Measurements from ENCODE around the gene CLDN15.
"Not testable (repeated sequence)": the region's sequence is repeated elsewhere in the genome, so short reads cannot be mapped to it uniquely, and the experiment has no call there.

The CLDN15 gene

GRCh38 chr7:101225650-101226049 lies 12.0 kb downstream of the CLDN15 start:
- in situ Hi-C loops (cut with HindIII; ENCODE audit: low sequenced_read_pairs) = no loop called here

- in situ Hi-C loops (cut with HindIII; ENCODE audit: low sequenced_read_pairs) = no loop called here
These were observed 14.1 kb downstream of the CLDN15 start for GRCh38 chr7:101223528-101223927.

- in situ Hi-C loops (cut with HindIII; ENCODE audit: low sequenced_read_pairs) = no loop called here
These were observed 15.2 kb downstream of the CLDN15 start for GRCh38 chr7:101222275-101222830.

DNA sequence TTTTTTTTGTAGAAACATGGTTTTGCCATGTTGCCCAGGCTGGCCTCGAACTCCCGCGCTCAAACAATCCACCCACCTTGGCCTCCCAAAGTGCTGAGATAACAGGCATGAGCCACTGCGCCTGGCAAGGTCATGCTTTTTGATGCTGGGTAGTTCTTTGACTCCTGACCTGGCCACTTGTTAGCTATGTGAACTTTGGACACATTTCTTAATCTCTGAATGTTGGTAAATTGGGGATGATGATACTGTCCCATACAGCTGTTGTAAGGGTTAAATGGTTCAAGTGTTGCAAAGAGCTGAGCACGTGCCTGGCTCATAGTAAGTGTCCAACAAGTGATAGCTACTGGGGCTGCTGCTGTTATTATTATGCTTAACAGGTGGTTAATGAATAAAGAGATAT lies 17.3 kb downstream of the CLDN15 start:
- in situ Hi-C loops (cut with HindIII; ENCODE audit: low sequenced_read_pairs) = no loop called here

DNA sequence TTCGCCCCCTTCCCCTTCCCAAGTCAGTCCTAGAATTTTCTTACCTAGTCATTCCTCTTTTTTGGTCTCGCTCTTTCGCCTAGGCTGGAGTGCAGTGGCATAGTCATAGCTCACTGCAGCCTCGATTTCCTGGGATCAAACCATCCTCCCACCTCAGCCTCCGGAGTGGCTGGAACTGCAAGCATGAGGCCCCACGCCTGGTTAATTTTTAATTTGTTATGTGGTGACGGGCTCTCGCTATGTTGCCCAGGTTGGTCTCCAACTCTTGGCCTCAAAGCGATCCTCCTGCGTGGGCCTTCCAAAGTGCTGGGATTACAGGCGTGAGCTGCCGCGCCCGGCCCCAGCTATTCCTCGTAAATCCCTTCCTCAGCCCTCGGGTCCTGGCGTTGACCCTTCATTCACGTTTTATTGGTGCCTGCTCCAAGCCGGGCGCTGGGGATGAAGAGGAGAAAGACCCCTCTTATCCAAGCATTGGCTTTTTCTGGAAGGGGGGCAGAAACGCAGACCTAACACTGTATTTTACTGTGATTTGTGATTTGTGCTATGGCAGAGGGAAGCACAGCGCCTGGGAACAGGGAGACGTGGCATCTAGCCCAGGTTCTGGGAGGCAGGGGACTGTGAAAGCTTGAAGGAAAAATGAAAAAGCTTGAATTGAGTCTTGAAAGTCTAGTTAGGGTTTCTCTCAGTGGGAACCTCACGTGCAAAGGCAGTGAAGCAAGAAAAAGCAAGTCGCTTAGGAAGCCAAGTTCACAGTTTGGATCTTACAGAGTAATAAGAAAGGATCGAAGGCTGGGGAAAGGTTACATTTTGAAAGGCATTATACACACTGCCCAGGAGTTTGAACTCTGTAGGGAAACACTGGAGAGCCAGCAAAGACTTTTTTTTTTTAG lies 19.1 kb downstream of the CLDN15 start:
- in situ Hi-C loops (cut with HindIII; ENCODE audit: low sequenced_read_pairs) = loop anchor here (5.0 kb wide), 2 partner anchors 56 to 59 kb away; no protein-coding TSS in a partner anchor

DNA sequence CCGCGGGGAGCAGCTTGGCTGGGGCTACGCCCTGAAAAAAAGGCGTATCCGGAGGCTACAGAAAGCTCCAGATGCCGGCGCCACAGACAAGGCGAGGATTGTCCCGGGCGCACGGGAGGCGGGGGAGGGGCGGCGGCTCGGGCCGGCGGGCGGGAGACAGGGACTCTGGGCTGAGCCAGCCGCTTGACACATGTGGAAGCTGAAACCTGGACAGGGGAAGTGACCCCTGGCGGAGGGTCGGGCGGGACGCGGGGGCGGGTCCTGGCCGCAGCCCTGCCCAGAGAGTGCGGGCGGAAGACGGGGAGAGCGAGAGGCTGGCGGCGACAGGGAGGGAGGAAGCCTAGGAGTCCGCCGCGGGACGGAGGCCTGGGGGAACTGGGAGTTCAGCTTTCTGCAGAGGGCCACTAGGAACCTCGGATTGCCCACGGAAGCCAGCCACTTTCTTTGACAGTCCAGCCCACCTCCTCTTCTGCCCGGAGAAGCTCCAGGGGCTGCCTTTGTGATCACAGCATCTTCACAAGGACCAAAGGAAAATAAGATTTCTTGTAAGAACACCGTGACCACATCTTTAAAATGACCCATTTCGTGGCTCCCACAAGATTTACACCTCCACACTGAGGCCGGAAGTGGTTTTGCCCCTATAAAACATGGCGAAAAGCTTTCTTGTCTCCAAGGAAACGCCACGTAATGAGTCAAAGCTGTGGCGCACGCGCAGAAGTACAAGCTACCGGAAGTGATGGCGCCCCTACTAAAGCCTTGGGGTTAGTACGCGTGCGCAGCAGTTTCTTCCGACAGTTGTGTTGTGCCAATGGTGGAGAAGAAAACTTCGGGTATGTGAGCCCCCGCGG lies 20.0 kb downstream of the CLDN15 start, which contains the start of the genes PLOD3 and ZNHIT1:
PLOD3 (minus strand) TSS at position 194 of the 848 bp plus-strand sequence. CDS start 307 bp downstream, outside the sequence.
ZNHIT1 (plus strand) TSS at position 778 of the 848 bp plus-strand sequence; CDS start at position 809, 31 bp downstream.
- in situ Hi-C loops (cut with HindIII; ENCODE audit: low sequenced_read_pairs) = loop anchor here (5.0 kb wide), 2 partner anchors 55 to 60 kb away; no protein-coding TSS in a partner anchor

DNA sequence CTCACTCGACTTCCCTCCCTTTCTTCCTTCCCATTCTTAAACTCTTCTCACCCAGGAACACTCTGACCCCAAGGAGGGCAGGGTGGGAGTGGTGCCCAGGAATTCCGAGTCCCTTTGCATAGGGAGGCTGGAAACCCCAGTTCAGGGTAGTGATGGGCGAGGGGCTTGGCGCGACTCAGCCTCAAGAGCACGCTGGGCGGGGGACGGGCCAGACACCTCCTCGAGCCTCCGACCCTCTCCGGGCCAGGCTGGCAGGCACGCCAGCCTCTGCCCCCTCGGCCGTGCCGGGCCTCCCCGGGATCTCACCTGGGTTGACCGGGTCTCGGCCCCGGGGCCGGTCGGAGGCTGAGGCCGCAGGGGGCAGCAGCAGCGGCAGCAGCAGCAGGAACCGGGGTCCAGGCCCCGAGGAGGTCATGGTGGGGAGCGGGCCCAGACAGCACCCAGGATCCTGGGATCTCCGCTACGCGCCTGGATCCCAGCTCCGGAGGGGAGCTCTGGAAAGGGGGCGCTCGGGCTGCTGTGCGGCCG lies 20.7 kb downstream of the CLDN15 start:
- in situ Hi-C loops (cut with HindIII; ENCODE audit: low sequenced_read_pairs) = loop anchor here (5.0 kb wide), 2 partner anchors 55 to 60 kb away; no protein-coding TSS in a partner anchor

DNA sequence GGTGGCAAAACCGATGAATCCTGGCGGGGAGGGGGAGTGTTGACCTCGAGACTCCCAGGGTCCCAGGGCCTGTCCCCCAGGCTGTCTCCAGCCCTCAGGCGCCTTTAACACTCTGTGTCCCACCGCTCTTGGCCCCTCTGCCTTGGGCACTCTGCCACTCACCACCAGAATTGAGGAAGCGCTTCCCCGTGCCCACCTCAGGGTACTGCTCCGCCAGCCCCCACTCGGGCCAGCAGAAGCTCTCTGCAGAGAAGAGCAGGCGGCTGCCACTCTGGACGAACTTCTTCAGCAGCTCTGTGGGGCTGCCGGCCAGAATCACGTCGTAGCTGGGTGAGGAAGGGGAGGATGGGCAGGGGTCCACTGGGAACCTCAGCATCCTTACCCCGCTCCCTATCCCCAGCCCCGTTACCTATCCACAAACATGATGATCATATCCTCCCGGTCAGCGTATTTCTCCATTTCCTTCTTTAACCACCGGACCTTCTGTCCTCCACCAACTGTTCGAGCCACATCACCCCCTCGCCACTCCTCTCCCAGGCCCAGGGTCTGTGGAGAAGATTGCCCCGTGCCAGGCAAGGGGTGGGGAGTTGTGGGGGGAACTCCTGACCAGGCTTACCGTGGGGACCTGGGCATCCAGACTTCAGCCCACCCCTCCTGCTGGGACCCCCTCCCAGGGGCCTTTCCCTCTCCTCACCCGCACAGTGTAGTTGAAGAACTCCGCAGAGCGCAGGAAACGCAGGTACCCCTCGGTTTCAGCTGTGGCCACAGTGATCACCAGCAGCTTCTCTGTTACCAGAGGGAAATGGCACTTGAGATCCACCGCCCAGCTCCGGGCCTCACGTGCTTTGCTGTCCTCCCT lies 21.4 kb downstream of the CLDN15 start:
- in situ Hi-C loops (cut with HindIII; ENCODE audit: low sequenced_read_pairs) = loop anchor here (5.0 kb wide), 2 partner anchors 54 to 61 kb away; no protein-coding TSS in a partner anchor

GRCh38 chr7:101212014-101212413 lies 25.6 kb downstream of the CLDN15 start:
- in situ Hi-C loops (cut with HindIII; ENCODE audit: low sequenced_read_pairs) = no loop called here

GRCh38 chr7:101211501-101211900 lies 26.1 kb downstream of the CLDN15 start:
- in situ Hi-C loops (cut with HindIII; ENCODE audit: low sequenced_read_pairs) = no loop called here

DNA sequence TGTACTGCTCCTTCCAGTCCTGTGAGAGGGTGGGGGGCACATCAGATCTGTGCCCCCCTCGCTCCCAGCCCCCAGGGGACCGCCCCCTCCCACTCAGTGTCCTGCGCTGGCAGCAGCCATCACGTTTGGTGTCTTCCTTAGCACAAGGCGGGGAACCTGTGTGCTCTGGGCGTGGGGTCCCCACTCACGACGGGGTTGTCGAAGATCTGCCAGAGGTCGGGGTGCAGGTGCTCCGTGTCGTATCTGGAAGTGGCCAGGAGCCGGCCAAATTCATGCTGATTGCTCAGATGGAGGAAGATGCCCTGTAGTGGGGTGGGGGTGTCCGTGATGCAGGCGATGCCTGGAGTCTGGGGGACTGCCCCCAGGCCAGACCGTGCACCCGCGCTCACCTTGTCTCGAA lies 27.5 kb downstream of the CLDN15 start:
- in situ Hi-C loops (cut with HindIII; ENCODE audit: low sequenced_read_pairs) = no loop called here

DNA sequence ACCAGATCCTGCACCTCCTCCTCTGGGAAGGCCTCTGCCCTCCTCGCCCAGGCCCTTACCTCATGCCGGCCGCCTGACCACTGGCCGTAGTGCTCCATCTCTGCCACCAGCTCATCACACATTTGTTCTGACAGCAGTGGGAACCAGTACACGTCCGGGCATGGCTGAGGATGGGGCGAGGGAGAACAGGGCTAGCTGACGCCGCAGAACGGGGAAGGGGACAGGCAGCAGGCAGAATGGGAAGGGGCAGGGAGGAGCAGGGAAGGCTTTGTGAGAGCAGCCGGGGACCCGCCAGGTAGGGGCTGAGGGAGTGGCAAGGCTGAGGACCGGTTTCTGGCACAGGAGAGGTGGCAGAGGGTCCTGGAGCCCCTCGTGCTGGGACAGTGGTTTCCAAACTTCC lies 28.8 kb downstream of the CLDN15 start:
- in situ Hi-C loops (cut with HindIII; ENCODE audit: low sequenced_read_pairs) = no loop called here

DNA sequence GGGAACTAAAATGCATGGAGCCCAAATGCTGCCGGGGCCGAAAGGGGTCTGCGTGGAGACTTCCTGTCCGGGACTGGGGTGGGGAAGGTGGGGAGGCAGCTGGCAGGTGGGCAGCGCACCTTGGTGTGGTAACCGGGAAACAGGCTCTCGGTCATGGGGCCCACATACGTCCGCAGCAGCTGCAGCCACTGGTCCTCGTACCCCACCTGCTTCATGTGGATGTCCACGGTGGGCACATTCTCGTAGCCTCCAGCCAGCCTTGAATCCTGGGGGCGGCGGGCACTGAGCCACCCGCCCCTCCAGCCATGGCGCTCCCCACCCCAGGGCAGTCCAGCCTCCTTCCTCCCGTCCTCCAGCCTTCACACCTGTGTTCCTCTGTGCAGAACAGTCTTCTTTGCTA lies 30.1 kb downstream of the CLDN15 start:
- in situ Hi-C loops (cut with HindIII; ENCODE audit: low sequenced_read_pairs) = no loop called here

DNA sequence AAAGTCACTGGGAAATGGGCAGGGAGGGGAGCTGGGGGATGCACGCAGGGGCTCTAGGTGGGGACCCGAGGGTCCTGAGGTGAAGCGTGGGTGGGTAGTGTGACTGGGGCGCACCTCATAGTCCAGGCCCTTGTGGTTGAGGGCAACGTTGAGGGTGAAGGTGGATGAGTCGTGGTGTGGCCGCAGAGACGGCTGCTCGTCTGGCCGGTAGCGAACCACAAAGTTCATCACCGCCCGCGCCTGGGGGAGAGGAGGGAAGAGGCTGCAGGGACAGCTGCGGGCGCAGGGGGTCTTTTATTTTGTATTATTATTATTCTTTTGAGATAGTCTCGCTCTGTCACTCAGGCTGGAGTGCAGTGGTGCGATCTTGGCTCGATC lies 30.9 kb downstream of the CLDN15 start:
- in situ Hi-C loops (cut with HindIII; ENCODE audit: low sequenced_read_pairs) = no loop called here

DNA sequence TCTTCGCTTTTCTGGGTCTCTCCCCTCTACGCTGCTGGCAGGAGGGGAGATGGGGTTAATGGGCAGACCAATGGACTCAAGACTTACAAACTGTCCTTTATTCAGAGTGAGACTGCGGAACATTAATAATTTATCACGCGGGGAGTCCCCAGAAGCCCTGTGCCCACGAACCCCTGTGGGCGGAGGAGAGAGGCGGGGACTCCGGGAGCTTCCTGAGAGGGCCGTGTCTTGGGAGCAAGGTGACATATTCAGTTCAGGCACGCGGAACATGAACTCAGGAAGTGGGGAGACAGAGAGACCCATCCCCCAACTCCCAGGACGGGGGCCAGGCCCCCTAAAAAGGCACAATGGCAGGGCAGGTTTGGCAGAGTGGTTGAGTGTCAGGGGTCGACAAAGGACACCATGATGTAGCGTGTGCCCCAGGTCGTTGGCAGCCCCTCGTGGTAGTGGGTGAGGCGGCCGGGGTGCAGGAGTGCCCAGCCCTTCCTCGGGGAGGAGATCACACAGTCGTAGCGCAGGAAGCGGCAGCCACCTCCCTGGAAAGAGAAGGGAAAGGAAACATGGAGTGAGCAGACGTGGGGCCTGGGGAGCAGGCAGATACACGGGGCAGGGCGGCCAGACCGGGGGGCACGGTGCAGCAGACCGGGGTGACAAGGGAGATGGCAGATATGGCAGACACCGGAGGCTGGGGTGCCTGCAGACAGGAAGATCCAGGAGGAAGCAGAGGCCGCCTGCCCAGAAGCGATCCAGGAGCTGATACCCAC lies 31.5 kb downstream of the CLDN15 start:
- in situ Hi-C loops (cut with HindIII; ENCODE audit: low sequenced_read_pairs) = no loop called here

DNA sequence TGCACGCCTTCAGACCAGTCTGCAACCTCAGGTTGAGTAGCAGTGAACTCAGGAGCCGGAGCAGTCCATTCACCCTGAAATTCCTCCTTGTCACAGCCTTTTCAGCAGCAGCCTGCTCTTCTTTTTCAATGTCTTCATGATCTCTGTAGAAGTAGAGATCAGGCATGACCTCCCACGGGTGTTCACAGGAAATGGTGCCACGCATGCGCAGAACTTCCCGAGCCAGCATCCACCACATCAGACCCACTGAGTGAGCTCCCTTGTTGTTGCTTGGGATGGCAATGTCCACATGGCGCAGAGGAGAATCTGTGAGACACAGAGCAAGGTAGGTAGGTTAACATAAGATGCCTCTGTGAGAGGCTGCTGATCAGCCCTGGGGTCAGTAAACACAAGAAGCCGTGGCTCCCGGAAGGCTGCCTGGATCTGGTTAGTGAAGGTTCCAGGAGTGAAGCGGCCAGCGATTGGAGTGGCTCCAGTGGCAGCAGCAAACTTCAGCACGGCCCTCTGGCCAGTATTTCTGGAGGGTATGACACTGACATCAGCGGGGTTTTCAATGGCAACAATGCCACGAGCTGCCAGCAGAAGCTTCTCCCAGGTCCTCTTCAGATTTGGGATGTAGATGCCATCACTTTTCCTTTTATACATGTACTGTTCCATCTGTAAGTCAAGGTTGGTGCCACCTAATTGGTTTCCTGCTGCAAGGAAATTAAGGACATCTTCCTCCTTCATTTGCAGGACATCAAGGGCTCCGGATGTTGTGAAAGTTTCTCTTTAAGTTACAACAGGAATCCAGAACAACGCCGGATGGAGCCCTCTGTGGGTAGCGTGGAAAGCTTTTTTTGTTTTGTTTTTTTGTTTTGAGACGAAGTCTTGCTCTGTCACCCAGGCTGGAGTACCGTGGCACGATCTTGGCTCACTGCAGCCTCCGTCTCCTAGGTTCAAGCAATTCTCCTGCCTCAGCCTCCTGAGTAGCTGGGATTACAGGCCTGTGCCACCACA lies 33.6 kb downstream of the CLDN15 start:
- in situ Hi-C loops (cut with HindIII; ENCODE audit: low sequenced_read_pairs) = not testable (repeated sequence)

DNA sequence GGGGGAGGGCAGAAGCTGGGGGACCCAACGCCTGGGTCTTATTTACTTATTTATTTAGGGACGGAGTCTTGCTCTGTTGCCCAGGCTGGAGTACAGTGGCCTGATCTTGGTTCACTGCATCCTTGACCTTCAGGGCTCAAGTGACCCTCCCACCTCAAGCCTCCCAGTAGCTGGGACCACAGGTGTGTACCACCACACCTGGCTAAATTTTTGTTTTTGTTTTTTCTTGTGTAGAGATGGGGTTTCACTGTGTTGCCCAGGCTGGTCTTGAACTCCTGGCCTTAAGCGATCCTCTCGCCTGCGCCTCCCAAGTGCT lies 35.0 kb downstream of the CLDN15 start:
- in situ Hi-C loops (cut with HindIII; ENCODE audit: low sequenced_read_pairs) = no loop called here

Measured in endothelial cell of hepatic sinusoid (primary cell).